Measurements from ENCODE around the gene INHBC. TPM values are rescaled to one million over a fixed set of nuclear protein-coding genes. Genes with fewer than 3 reads are reported as not detected.

Gene INHBC
- total and polyA plus RNA-seq, 7 donors = 0.05 to 0.21 (median 0.18) TPM; not detected in 4

DNA sequence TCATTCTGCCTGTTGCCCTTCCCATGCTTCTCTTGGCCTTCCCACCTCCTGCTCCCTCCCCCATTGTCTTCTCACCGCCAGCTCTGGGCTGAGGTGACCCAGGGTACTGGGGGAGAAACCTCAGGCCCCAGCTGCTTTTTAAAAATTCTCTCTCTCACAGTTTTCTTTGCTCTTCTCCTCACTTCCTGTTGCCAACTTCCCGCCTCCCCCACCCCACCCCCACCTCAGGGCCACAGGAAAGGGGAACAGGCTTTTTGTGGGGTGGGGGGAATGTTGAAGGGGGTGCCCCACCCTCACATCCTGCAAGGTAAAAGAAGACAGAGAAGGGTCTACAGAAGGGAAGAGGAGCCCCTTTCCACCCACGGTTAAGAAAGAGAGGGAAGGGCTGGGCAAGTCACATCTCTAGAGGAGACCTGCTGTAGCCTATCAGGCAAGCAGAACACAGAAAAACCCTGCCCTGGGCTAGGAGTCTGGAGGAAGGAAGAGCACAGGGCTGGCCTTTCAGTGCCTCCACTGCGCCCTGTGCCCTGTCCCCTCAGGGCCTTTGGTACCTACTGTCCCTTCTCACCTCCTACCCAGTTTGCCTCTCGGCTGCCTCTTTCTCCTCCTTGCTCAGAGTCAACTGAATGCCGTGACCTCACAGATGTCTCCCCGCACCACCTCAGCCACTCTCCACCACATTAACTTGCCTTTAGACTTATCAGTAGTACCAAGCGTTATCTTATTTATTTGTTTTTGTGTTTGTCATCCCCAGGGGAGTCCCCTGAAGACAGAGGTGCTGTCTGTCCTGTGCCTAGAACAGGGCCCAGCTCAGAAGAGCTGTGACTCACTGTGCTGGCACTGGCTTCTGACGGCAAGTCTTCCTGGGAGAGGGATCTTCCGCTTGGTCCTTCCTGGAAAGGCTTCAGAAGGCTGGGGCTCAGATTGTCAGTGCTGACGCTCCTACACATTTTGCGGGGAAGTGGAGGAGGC, 43.4 kb downstream of the INHBC start:
- Histone ChIP-seq H3K4me3 (peak overlapping the region; percentile 36), H3K27ac (peak overlapping the region; percentile 16), H3K9me3 (no peaks in the 10 kb centered on the region), H3K36me3 (ENCODE audit: insufficient read depth in 1 of 2, low read depth in 1 of 2) (no peaks in the 10 kb centered on the region), H3K27me3 (ENCODE audit: insufficient read depth in 3 of 3, low read length in 2 of 3) (peaks cover 0 to 45% (median 18%) of the 10 kb centered on the region in 3 donors), H3K4me1 (peaks cover 13% of the 10 kb centered on the region)
- ATAC-seq (no peak), DNase-seq (no peak)
- TF ChIP-seq CTCF (IDR thresholded peaks at IDR 0.05) = no peak
- intact Hi-C loops (cut with DNase I) = no loop called here
- WGBS, 3 donors = 65 to 76% (median 72%) methylated on average over 11 to 12 of the region's 12 CpGs

- Histone ChIP-seq H3K4me1 (peaks cover 13% of the 10 kb centered on the region), H3K27me3 (ENCODE audit: insufficient read depth in 3 of 3, low read length in 2 of 3) (peaks cover 0 to 35% (median 15%) of the 10 kb centered on the region in 3 donors), H3K36me3 (ENCODE audit: insufficient read depth in 1 of 2, low read depth in 1 of 2) (no peaks in the 10 kb centered on the region), H3K27ac (no peak overlapping the region), H3K4me3 (no peak overlapping the region), H3K9me3 (no peaks in the 10 kb centered on the region)
- no peak for DNase-seq
- no peak for TF ChIP-seq CTCF (IDR thresholded peaks at IDR 0.05)
- no peak for ATAC-seq
- 72 to 74% (median 74%) methylated on average over 10 of the region's 10 CpGs for WGBS, 3 donors
- intact Hi-C loops (cut with DNase I) = no loop called here
These were observed 44.4 kb downstream of the INHBC start for GRCh38 chr12:57479043-57479375.

DNA sequence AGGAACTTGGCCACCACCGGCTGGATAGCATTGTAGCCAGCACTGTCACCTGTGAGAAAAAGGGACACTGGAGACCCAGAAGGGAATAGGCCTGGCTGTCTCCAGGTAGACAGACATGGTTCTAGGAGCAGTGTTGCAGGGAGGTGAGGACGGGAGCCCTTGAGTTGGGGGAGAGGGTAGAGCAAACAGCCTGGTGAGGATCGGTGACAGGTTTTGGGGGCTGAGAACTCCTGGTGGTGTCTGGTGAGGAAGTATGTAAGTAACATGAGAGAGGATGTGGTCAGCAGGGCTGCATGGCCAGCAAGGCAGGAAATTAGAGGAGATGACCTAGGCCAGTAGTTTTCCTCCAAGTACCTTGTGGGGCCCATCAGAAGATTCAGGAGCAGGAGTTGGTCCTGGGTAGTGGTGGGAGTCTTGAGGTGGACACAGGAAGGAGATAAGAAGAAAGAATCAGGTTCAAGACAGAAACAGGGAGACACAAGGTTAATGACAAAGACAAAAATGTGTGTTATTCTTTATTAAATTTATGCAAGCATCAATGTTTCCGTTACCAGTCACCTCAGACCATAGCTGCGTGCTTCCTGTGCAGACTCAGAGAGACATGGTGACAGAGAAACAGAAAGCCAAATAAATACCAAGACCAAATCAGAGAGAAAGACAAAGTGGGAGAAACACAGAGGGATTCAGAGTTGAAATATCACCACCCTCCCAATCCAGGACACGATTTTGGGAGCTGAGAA, 45.0 kb downstream of the INHBC start, which contains the start of gene ARHGAP9:
TSS of gene ARHGAP9 (minus strand) at position 491 of the 740 bp plus-strand sequence. CDS start at position 31, 460 bp downstream.
- intact Hi-C loops (cut with DNase I) = no loop called here
- H3K27ac ChIP-seq = no peak within 1 kb of the TSS
- no peaks in the 10 kb centered on the region for H3K9me3 ChIP-seq
- 66 to 78% (median 74%) methylated on average over 6 of the region's 6 CpGs for WGBS, 3 donors
- no peak within 1 kb of the TSS for H3K4me3 ChIP-seq
- DNase-seq (no peak), ATAC-seq (no peak)
- TF ChIP-seq CTCF (IDR thresholded peaks at IDR 0.05) = no peak
- peaks cover 0 to 29% (median 13%) of the 10 kb centered on the region in 3 donors for H3K27me3 ChIP-seq (ENCODE audit: insufficient read depth in 3 of 3, low read length in 2 of 3)
- no peaks in the 10 kb centered on the region for H3K36me3 ChIP-seq (ENCODE audit: insufficient read depth in 1 of 2, low read depth in 1 of 2)
- H3K4me1 ChIP-seq = peaks cover 13% of the 10 kb centered on the region

GRCh38 chr12:57481671-57482070, 47.1 kb downstream of the INHBC start:
- Histone ChIP-seq H3K9me3 (no peaks in the 10 kb centered on the region), H3K36me3 (ENCODE audit: insufficient read depth in 1 of 2, low read depth in 1 of 2) (no peaks in the 10 kb centered on the region), H3K4me1 (no peaks in the 10 kb centered on the region), H3K27me3 (ENCODE audit: insufficient read depth in 3 of 3, low read length in 2 of 3) (peaks cover 0 to 9% (median 7%) of the 10 kb centered on the region in 3 donors), H3K4me3 (no peak overlapping the region), H3K27ac (no peak overlapping the region)
- intact Hi-C loops (cut with DNase I) = no loop called here
- DNase-seq (no peak), ATAC-seq (no peak)
- WGBS, 3 donors = 62 to 86% (median 68%) methylated on average over 1 of the region's 1 CpG
- TF ChIP-seq CTCF (IDR thresholded peaks at IDR 0.05) = no peak
